Activated naive CD4-positive, alpha-beta T cell treated with Interleukin-2 at 50 U/mL for 16 hours (primary cell): ENCODE data around the gene ACER3.

ENCODE experiments used
- DNase-seq: peaks from one replicate; pipeline ENCODE4 v3.0.0-alpha.2; 2020

The ACER3 gene

GRCh38 chr11:77065878-77066228 lies 205.1 kb downstream of the ACER3 start:
- no peak for DNase-seq

DNA sequence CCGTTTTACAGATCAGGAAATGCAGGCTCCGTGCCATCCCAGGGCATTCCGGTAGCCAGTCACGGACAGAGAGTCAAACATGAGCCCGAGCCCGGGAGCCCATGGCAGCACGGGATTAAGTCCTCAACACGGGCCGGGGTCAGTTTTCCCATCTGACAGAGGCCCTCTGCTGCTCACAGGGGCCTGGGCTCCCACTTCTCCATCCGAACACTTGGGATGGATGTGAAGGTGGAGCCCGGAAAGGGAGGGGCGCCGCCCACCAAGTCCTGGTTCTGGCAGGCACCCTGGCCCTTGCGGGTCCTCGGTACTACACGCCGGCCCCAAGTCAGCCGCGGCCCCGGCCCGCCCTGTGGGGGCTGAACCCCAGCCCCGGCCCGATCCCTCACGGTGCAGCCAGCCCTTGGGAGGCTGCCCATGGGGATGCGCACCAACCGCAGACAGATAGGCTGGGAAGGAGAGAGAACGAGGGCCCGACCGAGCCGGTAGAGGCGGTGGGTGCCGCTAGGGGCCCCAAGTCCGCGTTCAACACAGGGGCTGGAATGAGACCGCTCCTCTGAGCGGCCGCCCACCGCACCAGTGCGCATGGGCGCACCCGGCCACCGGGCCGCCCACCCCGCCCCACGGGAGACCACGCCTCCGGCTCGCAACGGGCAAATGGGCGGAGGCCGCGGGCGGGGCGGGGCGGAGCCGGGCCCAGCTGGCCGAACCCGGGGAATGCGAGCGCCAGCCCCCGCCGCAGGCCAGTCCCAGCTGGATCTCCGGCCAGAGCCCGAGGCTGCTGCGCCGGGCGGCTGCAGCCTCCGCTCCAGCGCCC lies 205.7 kb downstream of the ACER3 start, which contains the start of gene CAPN5:
TSS of gene CAPN5 (plus strand) at position 743 of the 814 bp plus-strand sequence. CDS start 17,916 bp downstream, outside the sequence.
- peak; percentile 89 for DNase-seq

- DNase-seq: no peak
These were observed 207.2 kb downstream of the ACER3 start for GRCh38 chr11:77067861-77068443.

GRCh38 chr11:77068457-77069335 lies 208.0 kb downstream of the ACER3 start:
- no peak for DNase-seq

GRCh38 chr11:77069336-77069968 lies 208.7 kb downstream of the ACER3 start:
- no peak for DNase-seq

- no peak for DNase-seq
These were observed 209.4 kb downstream of the ACER3 start for GRCh38 chr11:77069969-77070582.

GRCh38 chr11:77071077-77071476 lies 210.4 kb downstream of the ACER3 start:
- no peak for DNase-seq

GRCh38 chr11:77071671-77072605 lies 211.2 kb downstream of the ACER3 start:
- DNase-seq: no peak

GRCh38 chr11:77072851-77073327 lies 212.2 kb downstream of the ACER3 start:
- DNase-seq: no peak

DNA sequence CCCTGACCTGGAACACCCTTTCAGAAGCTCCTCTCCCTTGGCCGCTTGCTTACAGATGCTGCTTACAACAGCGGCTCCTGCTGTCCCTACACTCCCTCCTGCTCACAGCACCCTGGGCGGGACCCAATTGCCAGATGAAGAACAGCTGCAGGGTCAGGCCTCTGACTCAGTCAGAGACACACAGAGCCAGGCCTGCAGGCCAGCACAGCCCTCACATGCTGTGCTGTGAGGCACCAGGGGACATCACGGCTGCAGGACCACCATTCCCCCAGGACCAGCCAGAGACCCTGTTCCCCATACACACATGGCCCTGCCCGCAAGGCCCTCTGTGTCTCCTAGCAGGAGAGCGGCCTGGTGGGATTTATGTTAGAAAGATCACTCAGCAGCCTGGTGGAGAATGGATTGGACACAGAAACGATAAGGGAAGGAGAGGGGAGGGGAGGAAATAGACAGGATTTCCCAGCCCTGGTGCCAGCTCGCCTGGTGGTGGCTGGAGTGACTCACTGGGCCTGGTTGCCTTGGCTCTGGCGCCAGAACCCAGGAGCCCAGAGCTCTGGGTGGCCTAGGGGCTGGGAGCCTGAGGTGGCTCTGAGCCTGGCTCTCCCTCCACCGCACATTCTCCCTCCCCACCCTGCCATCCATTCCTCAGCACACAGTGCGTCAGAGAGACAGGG lies 212.7 kb downstream of the ACER3 start:
- DNase-seq: no peak

DNA sequence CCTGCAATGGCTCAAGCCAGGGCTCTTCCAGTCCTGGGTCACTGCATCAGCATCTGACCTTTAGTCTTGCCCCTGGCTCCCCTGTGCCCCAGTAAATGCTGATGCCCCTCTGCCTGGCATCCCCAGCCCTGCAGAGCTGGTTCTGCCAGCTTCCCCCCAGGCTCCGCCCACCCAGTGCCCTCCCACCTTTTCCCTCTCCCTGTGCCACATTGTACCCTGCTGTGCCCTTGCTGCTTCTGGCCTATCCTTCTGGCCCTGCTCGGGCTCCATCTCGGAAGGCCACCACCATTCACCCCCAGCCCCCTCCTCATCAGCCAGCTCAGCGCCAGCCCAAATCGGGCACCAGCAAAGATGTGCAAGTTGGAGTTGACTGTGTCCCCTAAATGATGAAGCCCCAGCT lies 213.5 kb downstream of the ACER3 start:
- DNase-seq: no peak

- DNase-seq: no peak
These were observed 214.0 kb downstream of the ACER3 start for GRCh38 chr11:77074626-77075221.

GRCh38 chr11:77075425-77075905 lies 214.7 kb downstream of the ACER3 start:
- no peak for DNase-seq
